NCI-H2227 (cell line): ENCODE results near the gene ANKRD30BL.
"Not testable (repeated sequence)": the region's sequence is repeated elsewhere in the genome, so short reads cannot be mapped to it uniquely, and the experiment has no call there.

Experiments
- DNase-seq: peaks from one replicate; lab custom pipeline; 2025; ENCODE audit not compliant: unreplicated experiment; lab: John Stamatoyannopoulos, UW

ANKRD30BL gene

GRCh38 chr2:132161161-132162124 lies at the start of gene ANKRD30BL:
Gene ANKRD30BL (minus strand): TSS chr2:132161952. CDS start chr2:132161705, 247 bp downstream.
- DNase-seq: not testable (repeated sequence)

- not testable (repeated sequence) for DNase-seq
Measured at GRCh38 chr2:132202866-132203265, 41.1 kb upstream of the ANKRD30BL start.

- DNase-seq: not testable (repeated sequence)
Measured at GRCh38 chr2:132192854-132193253, 31.1 kb upstream of the ANKRD30BL start.

DNA sequence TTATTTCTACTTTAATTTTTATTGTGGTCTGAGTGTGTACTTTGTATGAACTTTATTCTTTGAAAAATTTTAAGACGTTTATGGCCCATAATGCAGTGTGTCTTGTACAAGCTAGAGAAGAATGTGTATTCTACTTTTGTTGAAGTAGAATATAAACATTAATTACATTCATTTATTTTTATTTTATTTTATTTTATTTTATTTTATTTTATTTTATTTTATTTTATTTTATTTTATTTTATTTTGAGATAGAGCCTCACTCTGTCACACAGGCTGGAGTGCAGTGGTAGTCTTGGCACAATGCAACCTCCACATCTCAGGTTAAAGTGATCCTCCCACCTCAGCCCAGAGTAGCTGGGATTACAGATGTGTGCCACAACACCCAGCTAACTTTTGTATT lies 5.3 kb upstream of the ANKRD30BL start:
- DNase-seq: not testable (repeated sequence)

GRCh38 chr2:132162125-132162660 lies 441 bp upstream of the ANKRD30BL start:
- DNase-seq: not testable (repeated sequence)

DNA sequence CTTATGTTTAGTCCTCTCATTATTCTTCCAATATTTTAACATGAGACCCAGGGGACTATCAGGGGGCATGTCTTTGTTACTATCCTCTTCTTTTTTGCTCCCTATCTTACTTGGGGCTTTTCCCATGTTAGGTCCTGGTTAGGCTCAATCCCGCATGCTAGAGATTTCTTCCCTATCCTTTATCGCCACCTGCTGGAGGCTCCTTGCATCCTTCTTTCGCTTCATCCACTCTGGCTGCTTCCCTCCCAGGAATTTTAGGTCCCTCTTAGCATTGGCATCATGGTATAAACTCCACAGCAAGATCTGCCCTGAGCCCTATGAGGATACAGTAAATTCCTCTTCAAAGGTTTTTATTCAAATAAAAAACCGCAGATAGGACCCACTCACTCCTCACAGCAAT lies 15.0 kb downstream of the ANKRD30BL start:
- peak; percentile 73 for DNase-seq
